Upper lobe of right lung (tissue), 1 donor: ENCODE data around the gene EXOC4. TPM values are rescaled to one million over a fixed set of nuclear protein-coding genes. Genes with fewer than 3 reads are reported as not detected.

Experiments used
- ATAC-seq: fragments of 200-7000 bp; cut with Tn5 transposase; one replicate; pipeline ENCODE4 v1.9.1; 2020; ENCODE audit warnings: mild to moderate bottlenecking, moderate library complexity
- DNase-seq: peaks from one replicate; pipeline ENCODE4 v3.0.0-alpha.2; 2020
- H3K27ac ChIP-seq: fragments of 200-600 bp; one replicate; pipeline ENCODE4 v1.8.0; 2022
- H3K27me3 ChIP-seq: fragments of 200-600 bp; one replicate; pipeline ENCODE4 v1.8.0; 2022; ENCODE audit warnings: mild to moderate bottlenecking
- H3K36me3 ChIP-seq: fragments of 200-600 bp; one replicate; pipeline ENCODE4 v1.8.0; 2022
- H3K4me1 ChIP-seq: fragments of 200-600 bp; one replicate; pipeline ENCODE4 v1.8.0; 2022
- H3K4me3 ChIP-seq: fragments of 200-600 bp; one replicate; pipeline ENCODE4 v1.8.0; 2022; ENCODE audit warnings: mild to moderate bottlenecking
- H3K9me3 ChIP-seq: fragments of 200-600 bp; one replicate; pipeline ENCODE4 v1.8.0; 2022
- CTCF ChIP-seq: fragments of 200-600 bp; IDR thresholded peaks from one replicate; pipeline ENCODE4 v1.8.0; 2022; ENCODE audit warnings: antibody characterized with exemption
- intact Hi-C: fragments of 100-400 bp; cut with DNase I; formaldehyde crosslinking; loops from one replicate; pipeline ENCODE4 v1.11.0; 2022
- total RNA-seq: library from RNA; stranded (reverse); fragmentation: NEBNext Ultra II Directional; extraction: Animal tissue kit (Norgen Biotek cat#: 25700); gene quantifications from one replicate; pipeline ENCODE4 v1.2.1, GENCODE V29; 2021
- donor health status: DM: no; HTN: yes; CAD: no; lungs with severe emphysema.

EXOC4 gene
- total RNA-seq, 1 donor from 2014 or later = 73.5 TPM

- no peak for TF ChIP-seq CTCF
- Histone ChIP-seq H3K27me3 (no peaks in the 10 kb centered on the region), H3K9me3 (no peaks in the 10 kb centered on the region), H3K36me3 (no peaks in the 10 kb centered on the region), H3K27ac (no peak overlapping the region), H3K4me1 (no peaks in the 10 kb centered on the region), H3K4me3 (no peak overlapping the region)
- ATAC-seq = no peak
- intact Hi-C loops = no loop called here
- DNase-seq = no peak
These were observed 301.5 kb downstream of the EXOC4 start for GRCh38 chr7:133554330-133554729.

- Histone ChIP-seq H3K9me3 (no peaks in the 10 kb centered on the region), H3K36me3 (no peaks in the 10 kb centered on the region), H3K27me3 (no peaks in the 10 kb centered on the region), H3K27ac (no peak overlapping the region), H3K4me1 (no peaks in the 10 kb centered on the region), H3K4me3 (no peak overlapping the region)
- intact Hi-C loops = no loop called here
- ATAC-seq (no peak), DNase-seq (no peak)
- TF ChIP-seq CTCF = no peak
These were observed 303.2 kb downstream of the EXOC4 start for GRCh38 chr7:133556048-133556447.

- H3K4me3 ChIP-seq = no peak overlapping the region
- intact Hi-C loops = no loop called here
- no peaks in the 10 kb centered on the region for H3K27me3 ChIP-seq
- no peak for TF ChIP-seq CTCF
- H3K4me1 ChIP-seq = no peaks in the 10 kb centered on the region
- H3K27ac ChIP-seq = no peak overlapping the region
- DNase-seq = no peak
- H3K9me3 ChIP-seq = no peaks in the 10 kb centered on the region
- no peaks in the 10 kb centered on the region for H3K36me3 ChIP-seq
- ATAC-seq = no peak
These were observed 303.7 kb downstream of the EXOC4 start for GRCh38 chr7:133556553-133556952.

- intact Hi-C loops = no loop called here
- H3K9me3 ChIP-seq = no peaks in the 10 kb centered on the region
- H3K4me3 ChIP-seq = no peak overlapping the region
- H3K27me3 ChIP-seq = no peaks in the 10 kb centered on the region
- H3K4me1 ChIP-seq = no peaks in the 10 kb centered on the region
- no peak for TF ChIP-seq CTCF
- ATAC-seq (no peak), DNase-seq (no peak)
- no peaks in the 10 kb centered on the region for H3K36me3 ChIP-seq
- no peak overlapping the region for H3K27ac ChIP-seq
These were observed 308.0 kb downstream of the EXOC4 start for GRCh38 chr7:133560900-133561299.

GRCh38 chr7:133561396-133561795, 308.5 kb downstream of the EXOC4 start:
- TF ChIP-seq CTCF = no peak
- H3K9me3 ChIP-seq = no peaks in the 10 kb centered on the region
- H3K4me3 ChIP-seq = no peak overlapping the region
- no peaks in the 10 kb centered on the region for H3K27me3 ChIP-seq
- intact Hi-C loops = no loop called here
- no peaks in the 10 kb centered on the region for H3K4me1 ChIP-seq
- no peak for ATAC-seq
- H3K36me3 ChIP-seq = no peaks in the 10 kb centered on the region
- H3K27ac ChIP-seq = no peak overlapping the region
- DNase-seq = no peak

- H3K9me3 ChIP-seq = no peaks in the 10 kb centered on the region
- no peak overlapping the region for H3K4me3 ChIP-seq
- DNase-seq = no peak
- no peaks in the 10 kb centered on the region for H3K27me3 ChIP-seq
- H3K36me3 ChIP-seq = no peaks in the 10 kb centered on the region
- intact Hi-C loops = no loop called here
- H3K27ac ChIP-seq = no peak overlapping the region
- TF ChIP-seq CTCF = no peak
- H3K4me1 ChIP-seq = no peaks in the 10 kb centered on the region
- ATAC-seq = no peak
These were observed 309.7 kb downstream of the EXOC4 start for GRCh38 chr7:133562621-133563020.
